GM18868 (cell line): ENCODE measurements around the gene MIDN.

ENCODE experiments used
- ATAC-seq: cut with Tn5 transposase; IDR thresholded peaks from one replicate; pipeline ENCODE4 v1.9.1; 2021; ENCODE audit warnings: mild to moderate bottlenecking, moderate library complexity; ENCODE audit not compliant: unreplicated experiment

MIDN gene

GRCh38 chr19:1308718-1309117 lies 60.3 kb downstream of the MIDN start:
- ATAC-seq: no peak
